GM20431 (cell line): ENCODE data around the gene PLAAT5.
"Not testable (repeated sequence)": the region's sequence is repeated elsewhere in the genome, so short reads cannot be mapped to it uniquely, and the experiment has no call there.

Source experiments
- in situ Hi-C: fragments of 300-500 bp; cut with MseI, MboI; formaldehyde crosslinking; loops from one replicate; pipeline ENCODE4 v1.15.0; 2020; ENCODE audit warnings: low sequenced_read_pairs; ENCODE audit not compliant: unreplicated experiment

Gene PLAAT5

GRCh38 chr11:63489879-63490278 is 1.1 kb downstream of the PLAAT5 start:
- in situ Hi-C loops = no loop called here

- in situ Hi-C loops = no loop called here
These were observed 2.2 kb downstream of the PLAAT5 start for GRCh38 chr11:63488789-63489188.

- in situ Hi-C loops = no loop called here
These were observed 5.2 kb downstream of the PLAAT5 start for GRCh38 chr11:63485777-63486176.

- in situ Hi-C loops = no loop called here
These were observed 10.9 kb downstream of the PLAAT5 start for GRCh38 chr11:63480039-63480438.

GRCh38 chr11:63478896-63479295 is 12.1 kb downstream of the PLAAT5 start:
- in situ Hi-C loops = loop anchor here (10.0 kb wide), 1 partner anchor 156 kb away; no protein-coding TSS in a partner anchor

- in situ Hi-C loops = loop anchor here (10.0 kb wide), 1 partner anchor 158 kb away; no protein-coding TSS in a partner anchor
These were observed 14.3 kb downstream of the PLAAT5 start for GRCh38 chr11:63476618-63477017.

- in situ Hi-C loops = loop anchor here (10.0 kb wide), 1 partner anchor 162 kb away; no protein-coding TSS in a partner anchor
These were observed 18.6 kb downstream of the PLAAT5 start for GRCh38 chr11:63472372-63472771.

GRCh38 chr11:63470311-63470710 is 20.7 kb downstream of the PLAAT5 start:
- in situ Hi-C loops = loop anchor here (10.0 kb wide), 1 partner anchor 164 kb away; no protein-coding TSS in a partner anchor

- in situ Hi-C loops = no loop called here
These were observed 28.8 kb downstream of the PLAAT5 start for GRCh38 chr11:63462137-63462536.

GRCh38 chr11:63459586-63459985 is 31.4 kb downstream of the PLAAT5 start:
- in situ Hi-C loops = no loop called here

- in situ Hi-C loops = no loop called here
These were observed 42.3 kb downstream of the PLAAT5 start for GRCh38 chr11:63448646-63449045.

- in situ Hi-C loops = no loop called here
These were observed 45.2 kb downstream of the PLAAT5 start for GRCh38 chr11:63445720-63446119.

- in situ Hi-C loops = no loop called here
These were observed 45.8 kb downstream of the PLAAT5 start for GRCh38 chr11:63445118-63445517.

- in situ Hi-C loops = no loop called here
These were observed 46.8 kb downstream of the PLAAT5 start for GRCh38 chr11:63444160-63444559.

- in situ Hi-C loops = no loop called here
These were observed 47.3 kb downstream of the PLAAT5 start for GRCh38 chr11:63443714-63444113.

GRCh38 chr11:63435831-63436230 is 55.1 kb downstream of the PLAAT5 start:
- in situ Hi-C loops = not testable (repeated sequence)

GRCh38 chr11:63435351-63435750 is 55.6 kb downstream of the PLAAT5 start:
- in situ Hi-C loops = not testable (repeated sequence)

GRCh38 chr11:63430731-63431130 is 60.2 kb downstream of the PLAAT5 start:
- in situ Hi-C loops = not testable (repeated sequence)

GRCh38 chr11:63427971-63428508 is 62.9 kb downstream of the PLAAT5 start:
- in situ Hi-C loops = no loop called here

GRCh38 chr11:63417174-63417852 is 73.7 kb downstream of the PLAAT5 start:
- in situ Hi-C loops = no loop called here
